Activated B cell treated with CpG ODN at 0.5 μM for 24 hours (primary cell): ENCODE measurements around the gene DLX5. TPM values are rescaled to one million over a fixed set of nuclear protein-coding genes. Genes with fewer than 3 reads are reported as not detected.

Source experiments
- ATAC-seq: fragments of 200-7000 bp; cut with Tn5 transposase; one replicate; pipeline ENCODE4 v1.10.0; 2021; ENCODE audit warnings: low read depth, mild to moderate bottlenecking, moderate library complexity
- CTCF ChIA-PET: fragments of 350-600 bp; sonication (Branson Sonifier 250); formaldehyde crosslinking; loops from one replicate; lab custom pipeline; 2021; ENCODE audit warnings: antibody characterized with exemption; lab: Charles Lee
- POLR2A ChIA-PET: fragments of 350-600 bp; sonication (Branson Sonifier 250); formaldehyde crosslinking; loops from one replicate; lab custom pipeline; 2021; ENCODE audit warnings: antibody characterized with exemption; lab: Charles Lee
- DNase-seq: peaks from one replicate; pipeline ENCODE4 v3.0.0; 2022
- H3K27ac Mint-ChIP-seq: one replicate; pipeline ENCODE4 v1.8.0; 2020; ENCODE audit warnings: mixed read lengths
- H3K27me3 Mint-ChIP-seq: one replicate; pipeline ENCODE4 v1.8.0; 2021; ENCODE audit warnings: mixed read lengths
- H3K36me3 Mint-ChIP-seq: one replicate; pipeline ENCODE4 v1.8.0; 2021; ENCODE audit warnings: low read depth, mixed read lengths
- H3K4me1 Mint-ChIP-seq: one replicate; pipeline ENCODE4 v1.8.0; 2021; ENCODE audit warnings: mixed read lengths
- H3K4me3 Mint-ChIP-seq: one replicate; pipeline ENCODE4 v1.8.0; 2020; ENCODE audit warnings: mild to moderate bottlenecking, mixed read lengths
- H3K9me3 Mint-ChIP-seq: one replicate; pipeline ENCODE4 v1.8.0; 2020; ENCODE audit warnings: mixed read lengths
- intact Hi-C: fragments of 100-400 bp; cut with micrococcal nuclease; formaldehyde crosslinking; loops from one replicate; pipeline ENCODE4 v1.15.1; 2024
- total RNA-seq: library from RNA; stranded (reverse); gene quantifications from 2 replicates; pipeline ENCODE4 v1.2.3, GENCODE V29; 2022
- TF ChIP-seq, protein P1 (sequence below): fragments of 200-600 bp; IDR thresholded peaks from one replicate; pipeline ENCODE4 v1.8.0; 2022; ENCODE audit warnings: antibody characterized with exemption, mild to moderate bottlenecking

DLX5 gene
- total RNA-seq, 1 donor from 2014 or later = not detected

DNA sequence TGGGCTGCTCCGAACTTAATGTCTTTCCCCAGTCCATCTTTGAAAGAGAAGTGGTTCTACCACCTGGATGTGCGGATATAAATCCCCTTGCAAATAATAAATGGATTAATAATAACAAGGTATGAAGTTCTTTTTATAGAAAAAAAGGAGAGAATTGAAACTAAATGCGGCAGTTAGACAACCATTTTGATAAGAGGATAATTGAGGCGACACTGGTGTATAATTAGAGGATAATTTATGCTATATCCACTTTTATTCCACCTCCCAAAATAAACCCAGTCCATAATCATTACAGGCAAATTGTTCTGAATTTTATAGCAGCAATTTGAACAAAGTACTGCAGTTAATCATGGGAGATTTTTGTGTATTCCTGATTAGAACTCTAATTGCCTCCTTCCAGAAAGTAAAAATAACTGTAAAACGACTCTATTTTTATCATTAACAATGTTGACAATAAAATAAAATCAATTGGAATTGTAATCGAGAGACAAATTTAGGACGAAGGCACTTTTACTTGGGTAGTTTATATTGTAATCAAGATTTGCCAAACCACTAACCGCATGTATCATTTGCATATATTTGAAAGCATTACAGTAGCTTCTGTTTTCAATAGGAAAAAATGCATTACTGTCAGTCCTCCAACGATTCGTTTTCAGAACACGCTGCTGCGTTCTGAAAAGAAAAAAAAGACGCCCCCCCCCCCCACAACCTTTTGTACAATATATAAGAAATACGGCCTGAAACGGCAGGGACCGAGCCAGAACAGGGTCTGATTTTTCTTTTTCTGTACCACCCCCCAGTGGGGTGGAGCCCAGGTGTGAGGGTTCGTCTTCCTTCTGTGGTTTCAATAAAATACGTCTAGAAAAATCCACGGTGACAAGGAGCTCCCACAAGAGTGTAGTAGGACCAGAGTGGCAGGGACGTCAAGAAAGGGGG, 20.1 kb downstream of the DLX5 start:
- POLR2A ChIA-PET = no interaction called here
- H3K4me3 Mint-ChIP-seq = no peak overlapping the region
- TF ChIP-seq, protein P1, sequence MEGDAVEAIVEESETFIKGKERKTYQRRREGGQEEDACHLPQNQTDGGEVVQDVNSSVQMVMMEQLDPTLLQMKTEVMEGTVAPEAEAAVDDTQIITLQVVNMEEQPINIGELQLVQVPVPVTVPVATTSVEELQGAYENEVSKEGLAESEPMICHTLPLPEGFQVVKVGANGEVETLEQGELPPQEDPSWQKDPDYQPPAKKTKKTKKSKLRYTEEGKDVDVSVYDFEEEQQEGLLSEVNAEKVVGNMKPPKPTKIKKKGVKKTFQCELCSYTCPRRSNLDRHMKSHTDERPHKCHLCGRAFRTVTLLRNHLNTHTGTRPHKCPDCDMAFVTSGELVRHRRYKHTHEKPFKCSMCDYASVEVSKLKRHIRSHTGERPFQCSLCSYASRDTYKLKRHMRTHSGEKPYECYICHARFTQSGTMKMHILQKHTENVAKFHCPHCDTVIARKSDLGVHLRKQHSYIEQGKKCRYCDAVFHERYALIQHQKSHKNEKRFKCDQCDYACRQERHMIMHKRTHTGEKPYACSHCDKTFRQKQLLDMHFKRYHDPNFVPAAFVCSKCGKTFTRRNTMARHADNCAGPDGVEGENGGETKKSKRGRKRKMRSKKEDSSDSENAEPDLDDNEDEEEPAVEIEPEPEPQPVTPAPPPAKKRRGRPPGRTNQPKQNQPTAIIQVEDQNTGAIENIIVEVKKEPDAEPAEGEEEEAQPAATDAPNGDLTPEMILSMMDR = no peak

DNA sequence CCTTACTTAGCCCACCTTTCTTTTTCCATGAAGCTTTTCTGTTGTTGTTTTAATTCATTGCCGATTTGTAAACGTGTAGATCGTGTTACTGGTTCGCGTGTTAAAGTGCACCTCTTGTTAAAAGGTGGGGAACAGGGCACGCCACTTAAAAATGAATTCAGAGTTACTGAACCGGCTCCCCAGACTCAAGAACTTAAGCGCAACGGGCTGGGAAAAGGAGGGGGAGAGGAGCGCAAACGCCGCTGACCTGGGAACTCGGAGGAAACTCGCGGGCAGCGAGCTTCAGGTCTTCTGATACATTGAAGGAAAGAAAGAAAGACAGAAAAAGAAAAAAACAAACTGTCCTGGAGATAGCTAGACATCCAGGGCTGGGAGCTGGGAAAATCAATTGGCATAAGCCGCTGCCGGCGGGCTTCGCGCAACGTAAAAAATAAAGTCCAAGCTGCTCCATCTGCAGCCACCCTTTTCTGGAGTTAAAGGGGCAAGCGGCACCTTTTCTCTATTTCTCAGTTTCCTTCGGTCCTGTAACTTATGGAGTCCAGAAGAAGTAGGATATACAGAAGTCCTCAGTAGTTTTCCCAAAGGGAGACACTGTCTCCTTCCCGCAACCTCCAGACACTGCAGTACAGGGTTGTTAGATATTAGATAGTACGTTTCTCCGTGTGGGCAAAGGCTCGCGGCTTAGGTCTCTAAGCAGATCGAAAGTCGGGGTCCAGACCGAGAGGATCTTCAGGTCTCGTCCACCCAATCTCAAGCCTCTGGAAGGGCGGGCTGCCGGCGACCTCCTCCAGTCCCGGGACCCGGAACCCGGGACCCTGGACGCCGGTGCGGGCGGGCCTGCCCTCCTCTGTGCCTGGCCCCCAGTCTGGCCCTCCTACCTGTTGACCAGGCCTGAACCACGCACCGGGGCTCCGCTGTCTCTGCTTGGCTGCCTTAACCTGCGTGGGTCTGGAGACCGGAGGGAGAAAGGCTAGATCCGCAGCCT, 21.1 kb downstream of the DLX5 start:
- no peak overlapping the region for H3K27ac Mint-ChIP-seq

More for the DNA sequence above, 20.1 kb downstream of the DLX5 start:
- DNase-seq (no peak), ATAC-seq (no peak)
- Mint-ChIP-seq H3K9me3 (no peaks in the 10 kb centered on the region), H3K27me3 (peaks cover 67% of the 10 kb centered on the region), H3K36me3 (no peaks in the 10 kb centered on the region), H3K27ac (no peak overlapping the region), H3K4me1 (peaks cover 23% of the 10 kb centered on the region)
- CTCF ChIA-PET = no interaction called here
- intact Hi-C loops = loop anchor here (2.0 kb wide), 1 partner anchor 22 kb away; no protein-coding TSS in a partner anchor

DNA sequence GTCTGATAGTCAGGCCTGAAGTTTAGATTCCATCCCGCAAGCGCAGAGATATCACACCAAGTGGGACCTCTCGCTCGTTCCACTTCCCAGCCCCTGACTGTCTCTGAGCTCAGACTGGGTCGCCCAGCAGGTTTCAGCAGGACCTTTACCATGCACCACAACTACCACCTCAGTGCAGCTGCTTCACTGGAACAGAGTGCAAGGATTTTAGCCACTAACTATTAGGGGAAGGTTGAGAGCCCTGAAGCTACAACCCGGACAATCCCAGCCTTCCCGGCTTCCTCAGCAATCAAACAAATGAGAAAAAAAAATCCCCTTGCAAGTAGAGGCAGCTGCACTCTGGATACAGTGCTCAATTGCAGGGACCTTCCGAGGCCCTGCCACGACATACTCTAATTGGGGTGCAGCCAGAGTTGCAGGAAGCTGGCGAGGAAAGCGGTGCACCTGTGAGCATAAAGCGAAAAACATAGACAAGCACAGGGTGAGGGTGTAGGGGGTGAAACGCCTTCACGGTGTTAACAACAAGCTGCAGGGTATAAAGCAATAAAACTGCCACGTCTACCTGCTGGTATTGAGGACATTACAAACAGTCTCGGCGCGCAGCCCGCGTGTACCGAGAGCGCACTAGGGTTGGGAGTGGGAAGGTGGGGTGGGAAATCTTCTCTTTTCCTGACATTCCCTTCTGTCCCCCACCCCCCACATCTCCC, 21.9 kb downstream of the DLX5 start:
- CTCF ChIA-PET = no interaction called here
- Mint-ChIP-seq H3K4me3 (no peak overlapping the region), H3K4me1 (peaks cover 23% of the 10 kb centered on the region), H3K9me3 (no peaks in the 10 kb centered on the region), H3K36me3 (no peaks in the 10 kb centered on the region), H3K27me3 (peaks cover 75% of the 10 kb centered on the region), H3K27ac (no peak overlapping the region)
- ATAC-seq (no peak), DNase-seq (no peak)
- POLR2A ChIA-PET = no interaction called here
- intact Hi-C loops = no loop called here
- TF ChIP-seq, protein P1 = no peak

More for the DNA sequence above, 21.1 kb downstream of the DLX5 start:
- Mint-ChIP-seq H3K4me3 (no peak overlapping the region), H3K36me3 (no peaks in the 10 kb centered on the region), H3K4me1 (peaks cover 23% of the 10 kb centered on the region), H3K9me3 (no peaks in the 10 kb centered on the region), H3K27me3 (peaks cover 74% of the 10 kb centered on the region)
- TF ChIP-seq, protein P1 = no peak
- DNase-seq = no peak
- no peak for ATAC-seq
- intact Hi-C loops = loop anchor here (2.0 kb wide), 1 partner anchor 23 kb away; no protein-coding TSS in a partner anchor
- ChIA-PET POLR2A (no interaction called here), CTCF (no interaction called here)

DNA sequence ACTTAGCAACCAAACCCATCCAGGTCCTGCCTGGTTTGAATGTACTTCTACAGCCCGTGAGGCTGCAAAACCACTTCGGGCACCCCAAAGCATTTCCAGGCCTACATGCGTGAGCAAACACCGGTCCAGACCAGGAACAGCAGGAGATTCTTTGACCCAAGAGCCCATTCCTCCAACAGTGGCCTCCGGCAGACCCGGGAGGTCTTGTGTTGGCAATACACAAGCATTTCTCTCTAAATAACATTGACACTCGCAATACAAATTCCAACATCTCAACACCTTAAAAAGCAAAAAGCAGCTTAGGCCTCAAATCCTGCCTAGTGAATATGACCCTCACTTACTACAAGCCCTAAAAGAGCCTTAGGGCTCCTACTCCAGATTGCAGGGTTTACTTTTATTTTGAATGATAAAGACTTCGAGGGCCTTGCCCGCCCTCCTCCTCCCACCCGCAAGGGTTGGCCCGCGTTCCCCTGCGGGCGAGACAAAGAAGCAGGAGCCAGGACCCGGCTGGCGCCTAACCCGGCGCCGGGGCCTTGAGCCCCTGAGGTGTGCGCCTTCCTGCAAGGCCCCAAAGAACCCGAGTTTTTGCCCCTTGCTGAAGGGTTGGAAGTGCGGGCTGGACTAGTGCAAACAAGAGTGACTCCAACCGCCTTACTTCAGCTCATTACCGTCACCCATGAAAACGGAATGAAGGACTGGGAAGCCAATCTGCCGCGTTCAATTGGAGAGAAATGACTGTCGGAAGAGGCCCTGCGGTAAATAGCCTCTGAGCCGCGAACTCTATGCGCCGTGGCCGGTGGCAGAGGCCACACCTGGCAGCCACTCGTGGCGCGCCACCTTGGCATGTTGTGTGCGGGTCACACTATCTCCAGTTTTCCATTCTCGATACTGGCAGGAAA, 22.7 kb downstream of the DLX5 start:
- Mint-ChIP-seq H3K4me1 (peaks cover 17% of the 10 kb centered on the region), H3K27me3 (peaks cover 77% of the 10 kb centered on the region), H3K36me3 (no peaks in the 10 kb centered on the region), H3K4me3 (no peak overlapping the region), H3K27ac (no peak overlapping the region), H3K9me3 (no peaks in the 10 kb centered on the region)
- POLR2A ChIA-PET = no interaction called here
- TF ChIP-seq, protein P1 = no peak
- DNase-seq (no peak), ATAC-seq (no peak)
- intact Hi-C loops = no loop called here
- CTCF ChIA-PET = no interaction called here
